Tibial nerve (tissue), 3 donors: Measurements from ENCODE around the gene DOK7.

Experiments used
- CTCF ChIP-seq, 5 experiments: fragments of 200-600 bp in 3 of 5; fragments of 450-650 bp in 2 of 5; sonication (generic) in 3 of 5; IDR thresholded peaks; one replicate each; pipeline ENCODE4 v1.5.1; 2016 to 2019; ENCODE audit warnings: antibody characterized with exemption in 5 of 5, mild to moderate bottlenecking in 3 of 5, moderate library complexity in 2 of 5
- POLR2A ChIP-seq, 2 donors: fragments of 450-650 bp; IDR thresholded peaks; one replicate each; pipeline ENCODE4 v1.6.1; 2017; ENCODE audit warnings: antibody characterized with exemption in 2 of 2, mild to moderate bottlenecking in 2 of 2, moderate library complexity in 2 of 2

- no peak for TF ChIP-seq CTCF (IDR thresholded peaks at IDR 0.05)
- no peak for TF ChIP-seq POLR2A (IDR thresholded peaks at IDR 0.05)
Measured at GRCh38 chr4:3458371-3458770, 4.7 kb upstream of the DOK7 start.
